HFF-Myc (cell line): ENCODE measurements around the gene LYZL6.
A peak's percentile ranks its signal among the peaks of the same experiment; 100 is the strongest.

Experiments
- DNase-seq: peaks from one replicate; pipeline ENCODE4 v3.0.0-alpha.2; 2011; ENCODE audit warnings: low read depth; ENCODE audit errors: extremely low read depth
- H3K4me3 ChIP-seq: replicated peaks from 2 replicates; pipeline ENCODE4 v1.5.1; 2011; ENCODE audit warnings: low read depth, mild to moderate bottlenecking, control low read depth, low read length
- CTCF ChIP-seq: IDR thresholded peaks from 2 replicates; pipeline ENCODE4 v1.5.1; 2012; ENCODE audit warnings: mild to moderate bottlenecking, low read depth, low read length, control low read depth; ENCODE audit errors: missing control alignments

Gene LYZL6

DNA sequence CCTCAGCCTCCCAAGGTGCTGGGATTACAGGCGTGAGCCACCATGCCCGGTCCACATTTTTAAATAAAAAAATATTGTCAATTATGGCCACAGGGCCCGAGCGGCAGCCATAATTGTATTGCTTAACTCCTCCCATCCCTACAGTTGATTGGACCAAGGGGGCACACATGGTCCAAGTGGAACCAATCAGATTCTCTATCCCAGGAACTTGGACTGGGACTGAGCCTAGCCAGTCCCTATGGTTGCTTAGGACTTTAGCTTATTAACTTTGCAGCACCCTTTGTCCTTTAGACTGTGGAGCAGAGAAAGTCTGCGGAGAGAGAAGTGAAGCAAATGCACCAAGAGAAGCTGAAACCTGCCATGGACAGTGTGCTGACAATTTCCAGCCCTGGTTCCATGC, 7.5 kb downstream of the LYZL6 start:
- no peak overlapping the region for H3K4me3 ChIP-seq
- DNase-seq = no peak
- TF ChIP-seq CTCF = no peak

DNA sequence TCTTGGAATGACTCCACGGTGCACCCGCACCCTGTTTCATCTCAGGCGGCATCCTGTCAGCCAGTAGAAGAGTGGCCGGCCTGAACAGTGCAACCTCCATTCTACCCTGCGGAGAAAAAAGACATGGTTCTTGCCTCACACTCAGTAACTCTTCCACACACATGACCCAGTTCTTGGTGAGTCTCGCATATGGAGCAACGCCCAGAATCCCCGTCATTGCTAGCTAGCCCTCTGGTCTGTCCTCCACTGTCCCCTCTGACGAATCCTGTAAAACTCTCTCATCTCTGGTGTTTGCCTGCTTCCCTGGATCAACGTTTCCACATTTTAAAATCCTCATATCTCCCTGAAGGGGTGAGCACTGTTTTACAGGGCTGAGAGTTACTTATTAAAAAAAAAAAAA, 8.8 kb downstream of the LYZL6 start:
- no peak overlapping the region for H3K4me3 ChIP-seq
- DNase-seq = no peak

DNA sequence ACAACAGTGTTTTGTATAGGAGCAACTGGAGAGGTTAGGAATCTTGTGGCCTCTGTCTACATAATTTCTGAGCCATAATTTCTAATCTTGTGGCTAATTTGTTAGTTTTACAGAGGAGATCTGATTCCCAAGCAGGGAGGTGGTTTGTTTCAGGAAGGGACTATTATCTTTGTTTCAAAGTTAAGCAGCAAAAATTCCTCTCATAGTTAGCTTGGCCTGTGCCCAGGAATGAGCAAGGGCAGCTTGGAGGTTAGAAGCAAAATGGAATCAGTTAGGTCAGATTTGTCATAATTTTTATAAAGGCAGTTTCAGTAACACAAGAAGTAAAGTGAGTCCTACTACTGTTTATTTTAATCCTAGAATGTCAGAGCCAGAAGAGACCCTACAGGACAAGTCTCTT, 10.9 kb downstream of the LYZL6 start:
- H3K4me3 ChIP-seq = no peak overlapping the region
- DNase-seq = no peak
- no peak for TF ChIP-seq CTCF

More for the DNA sequence above, 8.8 kb downstream of the LYZL6 start:
- no peak for TF ChIP-seq CTCF

DNA sequence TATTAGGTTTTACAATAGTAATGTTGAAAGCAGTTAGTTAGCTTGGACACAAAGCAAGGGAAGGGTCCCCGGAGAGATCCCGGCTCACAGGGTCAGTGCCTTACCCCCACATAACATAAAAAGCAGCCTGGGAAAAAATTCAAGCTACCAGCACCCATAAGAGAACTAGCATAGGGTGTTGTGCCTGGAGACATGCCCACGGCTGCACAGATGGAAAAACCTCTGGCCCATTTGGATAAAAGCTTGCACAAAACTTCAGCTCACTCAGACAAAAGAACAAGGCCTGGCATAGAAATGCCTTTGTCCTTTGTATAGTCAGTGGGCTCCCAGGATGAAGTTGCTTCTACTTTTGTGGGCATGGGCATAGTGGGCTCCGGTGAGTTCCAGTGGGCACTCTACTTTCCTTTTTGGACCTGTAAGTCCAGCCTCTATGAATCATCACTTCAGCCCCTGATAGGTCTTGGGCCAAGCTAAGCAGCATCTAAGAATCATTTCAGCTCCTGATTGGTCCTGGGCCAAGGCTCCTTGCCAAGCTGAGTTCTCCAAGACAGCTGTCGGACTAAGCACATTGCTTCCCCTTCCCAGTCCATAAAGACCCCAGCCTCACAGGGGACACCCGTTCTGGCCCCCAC, 11.6 kb downstream of the LYZL6 start:
- no peak for DNase-seq
- TF ChIP-seq CTCF = no peak
- H3K4me3 ChIP-seq = no peak overlapping the region

DNA sequence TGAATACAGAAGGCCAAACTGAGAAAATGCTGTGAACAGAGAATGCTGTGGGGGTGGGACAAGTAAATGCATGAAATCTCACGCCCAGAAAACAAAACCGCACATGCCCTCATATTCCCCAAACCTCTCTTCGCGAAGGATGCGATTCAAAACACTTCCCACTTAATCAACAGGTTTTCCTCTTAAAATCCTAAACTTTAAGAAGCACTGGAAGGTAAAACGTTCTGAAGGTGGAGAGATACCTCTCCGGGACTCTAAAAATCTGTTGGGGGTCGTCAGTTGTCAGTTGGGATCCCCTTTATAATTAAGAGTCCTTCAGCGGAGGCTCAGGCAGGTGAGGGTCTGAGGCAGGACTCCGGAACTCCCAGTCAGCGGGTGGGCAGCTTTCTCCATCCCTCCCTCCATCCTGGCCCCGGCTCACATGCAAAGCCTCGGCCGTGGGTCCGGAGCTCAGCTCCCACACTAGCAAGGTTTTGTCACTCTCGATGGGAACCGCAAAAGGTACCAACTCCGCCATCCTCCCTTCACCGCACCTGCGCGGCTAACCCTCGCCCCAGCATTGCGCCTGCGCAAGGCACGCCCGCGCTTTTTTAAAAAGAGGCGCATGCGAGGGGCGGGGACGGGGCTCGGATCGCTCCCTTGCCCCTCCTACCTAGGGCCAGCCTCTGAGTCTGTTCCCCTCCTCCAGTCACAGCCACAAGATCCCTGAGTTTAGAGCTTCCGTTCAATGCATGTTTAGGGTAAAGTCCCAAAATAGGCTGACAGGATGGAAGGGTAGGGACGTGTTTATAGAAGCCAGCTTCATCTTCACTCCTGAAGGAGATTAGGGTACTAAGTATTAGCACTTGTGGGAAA, 13.1 kb downstream of the LYZL6 start, which contains the start of gene RDM1:
Gene RDM1 (minus strand): TSS at position 563 of the 855 bp plus-strand sequence. CDS start 46 bp downstream, at position 517.
- peak; percentile 48 for DNase-seq
- no peak for TF ChIP-seq CTCF
- H3K4me3 ChIP-seq = peak within 1 kb of the TSS; percentile 55

DNA sequence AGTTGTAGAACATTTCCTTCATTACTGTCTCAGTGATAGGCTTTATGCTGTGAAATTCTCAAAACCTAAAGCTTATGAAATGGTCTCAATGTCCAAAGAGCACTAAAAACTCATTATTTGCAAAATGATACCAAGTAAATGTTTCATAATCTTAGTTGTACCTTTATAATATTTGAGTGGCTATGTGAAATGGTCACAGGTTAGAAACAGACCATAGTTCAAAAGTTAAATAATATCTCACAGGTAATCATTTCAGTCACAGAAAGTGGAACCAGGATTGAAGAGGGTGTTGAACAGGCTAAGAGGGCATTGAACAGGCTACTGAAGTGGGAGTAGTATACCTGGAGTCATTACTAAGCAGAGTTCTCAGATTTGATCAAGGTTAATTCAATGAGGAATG, 15.8 kb downstream of the LYZL6 start:
- DNase-seq = no peak
- H3K4me3 ChIP-seq = no peak overlapping the region
- TF ChIP-seq CTCF = no peak
